Small intestine (tissue), 7 donors: Measurements from ENCODE around the gene DNAJB6. TPM values are rescaled to one million over a fixed set of nuclear protein-coding genes. Genes with fewer than 3 reads are reported as not detected.

Experiments used
- DNase-seq, 2 donors: peaks; one replicate each; pipeline versions ENCODE4 v3.0.0 to v3.0.0-alpha.2; 2013
- FAIRE-seq: peaks from 2 replicates; lab custom pipeline; 2012; peaks lifted over from hg19 to GRCh38; lab: Jason Lieb, UNC
- H3K27ac ChIP-seq, 3 donors: one replicate each; pipeline ENCODE4 v1.5.1; 2013; ENCODE audit warnings: low read length in 2 of 3, mild to moderate bottlenecking in 2 of 3, control low read depth in 1 of 3, inconsistent platforms in 1 of 3, low read depth in 1 of 3, moderate library complexity in 1 of 3
- H3K27me3 ChIP-seq, 3 donors: one replicate each; pipeline ENCODE4 v1.6.1; 2013; ENCODE audit warnings: low read length in 3 of 3, inconsistent platforms in 1 of 3; ENCODE audit not compliant: control insufficient read depth in 3 of 3, insufficient read depth in 3 of 3
- H3K36me3 ChIP-seq, 3 donors: one replicate each; pipeline ENCODE4 v1.6.1; 2013; ENCODE audit warnings: low read length in 3 of 3, inconsistent platforms in 1 of 3, low read depth in 1 of 3, mild to moderate bottlenecking in 1 of 3, moderate library complexity in 1 of 3; ENCODE audit not compliant: control insufficient read depth in 3 of 3, insufficient read depth in 2 of 3
- H3K4me1 ChIP-seq, 3 donors: one replicate each; pipeline ENCODE4 v1.6.1; 2013; ENCODE audit warnings: low read length in 2 of 3, inconsistent platforms in 1 of 3, low read depth in 1 of 3, mild to moderate bottlenecking in 1 of 3, moderate library complexity in 1 of 3; ENCODE audit not compliant: control insufficient read depth in 3 of 3, insufficient read depth in 2 of 3
- H3K4me3 ChIP-seq, 3 donors: one replicate each; pipeline ENCODE4 v1.5.1; 2013; ENCODE audit warnings: low read length in 3 of 3, control low read depth in 1 of 3, inconsistent platforms in 1 of 3, low read depth in 1 of 3, mild to moderate bottlenecking in 1 of 3, moderate library complexity in 1 of 3
- H3K9me3 ChIP-seq, 2 donors: one replicate each; pipeline ENCODE4 v1.6.1; 2013; ENCODE audit warnings: low read depth in 1 of 2, low read length in 1 of 2; ENCODE audit not compliant: control insufficient read depth in 2 of 2, insufficient read depth in 1 of 2
- WGBS, 3 donors: extraction: QIAGEN DNeasy Blood & Tissue Kit; methylation state at CpG; one replicate each; pipeline ENCODE4 v1.1.7; 2013; 5-methylcytosine and 5-hydroxymethylcytosine counted together
- polyA plus RNA-seq, 4 donors: library from polyadenylated mRNA; stranded (reverse) in 3 of 4; unstranded in 1 of 4; fragments of 200-250 nt in 3 of 4; fragments of 120-200 nt in 1 of 4; gene quantifications; one replicate each; pipeline versions ENCODE4 v1.2.1 to v1.2.3, GENCODE V29; 2013
- donor health status: healthy with polysubstance abuse.
- donor health status: control.
- donor health status: control.
- donor health status: Bipolar disorder and iron deficiency.
- donor health status: healthy.

DNAJB6 gene
- polyA plus RNA-seq, 4 donors, result 61.7 to 88.1 (median 66.9) TPM

GRCh38 chr7:157439761-157440160, 103.0 kb downstream of the DNAJB6 start:
- Histone ChIP-seq H3K36me3 (no peaks in the 10 kb centered on the region), H3K27me3 (no peaks in the 10 kb centered on the region), H3K4me1 (no peaks in the 10 kb centered on the region), H3K4me3 (no peak overlapping the region), H3K27ac (no peak overlapping the region), H3K9me3 (peaks cover 0 to 4% of the 10 kb centered on the region in 2 donors)
- 58 to 66% (median 65%) methylated on average over 3 of the region's 3 CpGs for WGBS, 3 donors
- FAIRE-seq (no peak), DNase-seq (no peak)

GRCh38 chr7:157440346-157441022, 103.7 kb downstream of the DNAJB6 start:
- no peaks in the 10 kb centered on the region for H3K27me3 ChIP-seq
- no peaks in the 10 kb centered on the region for H3K4me1 ChIP-seq
- no peak for DNase-seq
- no peak for FAIRE-seq
- H3K4me3 ChIP-seq, result no peak overlapping the region
- no peak overlapping the region for H3K27ac ChIP-seq
- WGBS, 3 donors, result 83 to 86% (median 85%) methylated on average over 22 of the region's 22 CpGs
- H3K36me3 ChIP-seq, result no peaks in the 10 kb centered on the region
- peaks cover 0 to 4% of the 10 kb centered on the region in 2 donors for H3K9me3 ChIP-seq

- no peak for DNase-seq
- FAIRE-seq, result no peak
- no peak overlapping the region for H3K4me3 ChIP-seq
- H3K27ac ChIP-seq, result no peak overlapping the region
- WGBS, 3 donors, result 79 to 90% (median 85%) methylated on average over 17 of the region's 17 CpGs
- peaks cover 0 to 4% of the 10 kb centered on the region in 2 donors for H3K9me3 ChIP-seq
- no peaks in the 10 kb centered on the region for H3K27me3 ChIP-seq
- no peaks in the 10 kb centered on the region for H3K36me3 ChIP-seq
- no peaks in the 10 kb centered on the region for H3K4me1 ChIP-seq
Measured at GRCh38 chr7:157441023-157441399, 104.2 kb downstream of the DNAJB6 start.

GRCh38 chr7:157442456-157442855, 105.7 kb downstream of the DNAJB6 start:
- no peaks in the 10 kb centered on the region for H3K36me3 ChIP-seq
- FAIRE-seq (no peak), DNase-seq (no peak)
- WGBS, 3 donors, result 94 to 97% (median 96%) methylated on average over 22 to 23 of the region's 23 CpGs
- H3K4me3 ChIP-seq, result no peak overlapping the region
- H3K27me3 ChIP-seq, result no peaks in the 10 kb centered on the region
- peaks cover 0 to 4% of the 10 kb centered on the region in 2 donors for H3K9me3 ChIP-seq
- no peak overlapping the region for H3K27ac ChIP-seq
- no peaks in the 10 kb centered on the region for H3K4me1 ChIP-seq

GRCh38 chr7:157442993-157443831, 106.4 kb downstream of the DNAJB6 start:
- H3K27me3 ChIP-seq, result no peaks in the 10 kb centered on the region
- FAIRE-seq (no peak), DNase-seq (no peak)
- WGBS, 3 donors, result 89 to 95% (median 90%) methylated on average over 41 to 42 of the region's 42 CpGs
- H3K4me1 ChIP-seq, result no peaks in the 10 kb centered on the region
- no peaks in the 10 kb centered on the region for H3K36me3 ChIP-seq
- peaks cover 0 to 4% of the 10 kb centered on the region in 2 donors for H3K9me3 ChIP-seq
- no peak overlapping the region for H3K27ac ChIP-seq
- H3K4me3 ChIP-seq, result no peak overlapping the region

GRCh38 chr7:157444011-157444842, 107.4 kb downstream of the DNAJB6 start:
- peaks cover 0 to 4% of the 10 kb centered on the region in 2 donors for H3K9me3 ChIP-seq
- H3K4me1 ChIP-seq, result no peaks in the 10 kb centered on the region
- no peaks in the 10 kb centered on the region for H3K36me3 ChIP-seq
- FAIRE-seq (no peak), DNase-seq (no peak)
- H3K27me3 ChIP-seq, result no peaks in the 10 kb centered on the region
- H3K4me3 ChIP-seq, result no peak overlapping the region
- WGBS, 3 donors, result 80 to 87% (median 81%) methylated on average over 27 of the region's 27 CpGs
- H3K27ac ChIP-seq, result no peak overlapping the region

GRCh38 chr7:157444843-157445135, 108.0 kb downstream of the DNAJB6 start:
- FAIRE-seq (no peak), DNase-seq (no peak)
- H3K27ac ChIP-seq, result no peak overlapping the region
- H3K27me3 ChIP-seq, result no peaks in the 10 kb centered on the region
- peaks cover 0 to 4% of the 10 kb centered on the region in 2 donors for H3K9me3 ChIP-seq
- H3K4me1 ChIP-seq, result no peaks in the 10 kb centered on the region
- 73 to 75% (median 75%) methylated on average over 9 of the region's 9 CpGs for WGBS, 3 donors
- H3K36me3 ChIP-seq, result no peaks in the 10 kb centered on the region
- H3K4me3 ChIP-seq, result no peak overlapping the region

GRCh38 chr7:157445246-157445955, 108.6 kb downstream of the DNAJB6 start:
- FAIRE-seq, result no peak

More at GRCh38 chr7:157445246-157445955, 108.6 kb downstream of the DNAJB6 start:
- H3K4me3 ChIP-seq, result no peak overlapping the region
- peaks cover 0 to 4% of the 10 kb centered on the region in 2 donors for H3K9me3 ChIP-seq
- H3K27me3 ChIP-seq, result no peaks in the 10 kb centered on the region
- DNase-seq, result no peak
- H3K36me3 ChIP-seq, result no peaks in the 10 kb centered on the region
- H3K27ac ChIP-seq, result no peak overlapping the region
- 72 to 83% (median 80%) methylated on average over 14 to 16 of the region's 16 CpGs for WGBS, 3 donors
- H3K4me1 ChIP-seq, result no peaks in the 10 kb centered on the region
